Subcutaneous adipose tissue (tissue), 4 donors: ENCODE results near the gene MAST3. TPM values are rescaled to one million over a fixed set of nuclear protein-coding genes. Genes with fewer than 3 reads are reported as not detected.

Experiments used
- CTCF ChIP-seq: fragments of 450-650 bp; IDR thresholded peaks from one replicate; pipeline ENCODE4 v1.5.1; 2016; ENCODE audit warnings: low read depth, mild to moderate bottlenecking, control low read depth, antibody characterized with exemption, moderate library complexity
- total RNA-seq, 4 donors: library from RNA; depleted of rRNA; stranded (reverse); fragments of >200 nt; gene quantifications; one replicate each; pipeline ENCODE4 v1.1.0, GENCODE V29; 2016

The MAST3 gene
- total RNA-seq, 4 donors from 2014 or later = 5.1 to 12.2 (median 6.8) TPM

DNA sequence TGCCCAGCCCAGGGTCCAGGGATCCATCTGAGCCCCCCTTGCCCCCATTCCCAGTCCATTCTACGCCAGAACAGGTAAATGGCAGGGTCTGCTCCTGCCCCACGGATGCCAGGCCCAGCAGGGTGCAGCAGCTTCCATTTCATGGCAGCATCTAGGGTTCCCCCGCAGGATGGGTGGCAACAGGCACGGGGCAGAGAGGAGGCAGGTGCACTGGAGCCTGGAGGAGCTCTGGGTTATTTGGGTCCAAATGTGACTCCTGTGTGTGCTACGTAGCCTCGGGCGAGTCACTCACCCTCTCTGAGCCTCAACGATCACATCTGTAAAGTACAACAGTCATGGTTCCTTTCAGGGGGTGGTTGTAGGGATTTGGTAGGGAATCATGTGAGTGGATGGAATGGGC, 38.3 kb upstream of the MAST3 start:
- no peak for TF ChIP-seq CTCF

DNA sequence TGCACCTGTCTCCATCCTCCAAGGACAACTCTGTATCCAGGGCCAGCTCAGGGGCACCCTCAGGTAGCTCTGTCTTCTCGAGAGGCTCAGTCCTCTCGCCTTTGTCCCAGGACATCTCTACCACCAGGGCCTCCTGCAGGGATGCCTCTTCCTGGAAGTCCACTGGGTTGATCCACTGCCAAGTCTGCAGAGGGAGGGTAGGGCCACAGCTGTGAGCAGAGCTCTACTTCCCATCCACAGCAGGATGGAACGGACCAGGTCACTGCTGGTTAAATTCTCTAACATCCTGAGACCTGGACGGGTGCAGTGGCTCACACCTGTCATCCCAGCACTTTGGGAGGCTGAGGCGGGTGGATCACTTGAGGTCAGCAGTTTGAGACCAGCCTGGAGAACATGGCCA, 37.7 kb upstream of the MAST3 start:
- no peak for TF ChIP-seq CTCF

DNA sequence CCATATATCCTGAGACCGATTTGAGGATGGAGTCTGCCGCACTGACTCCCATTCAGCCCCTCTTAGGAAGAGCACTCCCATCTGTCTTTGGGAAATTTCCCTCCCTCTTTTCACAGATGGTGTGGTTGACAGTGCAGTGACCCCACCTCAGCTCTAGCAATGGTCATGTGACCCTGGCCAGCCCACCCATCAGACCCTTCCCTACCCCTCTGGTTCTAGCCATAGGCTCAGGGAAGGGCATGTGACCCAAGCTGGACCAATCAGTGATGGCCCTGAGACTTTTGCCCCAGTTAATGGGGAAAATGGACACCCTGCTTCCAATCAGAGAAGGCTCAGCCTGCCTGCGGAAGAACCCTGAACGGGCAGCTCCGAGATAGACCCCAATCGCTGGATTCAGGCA, 37.1 kb upstream of the MAST3 start:
- no peak for TF ChIP-seq CTCF

DNA sequence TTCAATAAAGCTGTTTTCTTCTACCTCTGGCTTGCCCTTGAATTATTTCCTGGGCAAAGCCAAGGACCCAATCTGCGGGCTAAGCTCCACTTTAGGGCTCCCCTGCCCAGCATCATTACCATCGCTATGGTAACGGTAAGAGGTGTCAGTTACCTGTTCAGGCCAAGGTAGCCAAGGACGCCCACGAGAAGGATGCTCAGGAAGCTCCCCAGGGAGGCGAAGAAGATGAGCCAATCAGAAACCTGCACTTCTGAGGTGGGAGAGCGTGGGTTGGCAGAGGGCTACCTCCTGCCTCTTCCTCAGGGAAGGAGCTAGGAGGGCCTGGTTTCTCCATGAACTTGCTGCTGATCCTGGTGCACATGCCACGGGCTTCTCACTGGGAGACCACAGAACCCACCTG, 35.5 kb upstream of the MAST3 start:
- no peak for TF ChIP-seq CTCF

- TF ChIP-seq CTCF = no peak
Observed at GRCh38 chr19:18063463-18063862, 34.1 kb upstream of the MAST3 start.

DNA sequence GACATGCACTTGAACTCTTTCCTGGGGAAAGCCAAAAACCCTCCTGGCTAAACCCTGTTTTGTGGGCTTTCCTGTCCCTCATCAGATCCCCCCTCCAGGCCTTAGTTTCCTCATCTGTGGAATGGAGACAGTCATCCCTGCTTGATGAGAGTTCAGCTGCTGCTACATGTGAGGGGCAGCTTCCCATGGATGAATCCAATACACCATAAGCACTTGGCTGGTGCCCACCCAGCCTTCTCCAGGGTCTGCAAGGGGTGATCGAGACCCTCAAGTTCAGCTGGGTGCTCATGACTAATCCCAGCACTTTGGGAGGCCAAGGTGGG, 32.4 kb upstream of the MAST3 start:
- TF ChIP-seq CTCF = no peak

- no peak for TF ChIP-seq CTCF
Observed at GRCh38 chr19:18068395-18068794, 29.2 kb upstream of the MAST3 start.

GRCh38 chr19:18069383-18069782, 28.2 kb upstream of the MAST3 start:
- TF ChIP-seq CTCF = no peak
